Fibroblast of pulmonary artery (primary cell): ENCODE data around the gene PGAM2.

ENCODE experiments used
- DNase-seq: peaks from one replicate; pipeline ENCODE4 v3.0.0-alpha.2; 2010; ENCODE audit warnings: low read depth
- H3K4me3 ChIP-seq: replicated peaks from 2 replicates; pipeline ENCODE4 v1.5.1; 2011; ENCODE audit warnings: low read depth, mild to moderate bottlenecking, control low read depth, low read length, moderate library complexity
- CTCF ChIP-seq: IDR thresholded peaks from 2 replicates; pipeline ENCODE4 v1.5.1; 2011; ENCODE audit warnings: mild to moderate bottlenecking, control low read depth, low read length, inconsistent platforms; ENCODE audit errors: missing control alignments

The PGAM2 gene

GRCh38 chr7:44065431-44066110 lies at the start of gene PGAM2:
PGAM2 (minus strand) TSS chr7:44065567; CDS start chr7:44065529, 38 bp downstream.
- no peak for TF ChIP-seq CTCF
- DNase-seq = no peak
- H3K4me3 ChIP-seq = no peak within 1 kb of the TSS

- no peak overlapping the region for H3K4me3 ChIP-seq
- no peak for TF ChIP-seq CTCF
- no peak for DNase-seq
These were observed 49.4 kb upstream of the PGAM2 start for GRCh38 chr7:44114586-44115310.

GRCh38 chr7:44113764-44114354 lies 48.5 kb upstream of the PGAM2 start:
- no peak for DNase-seq
- H3K4me3 ChIP-seq = no peak overlapping the region

GRCh38 chr7:44112997-44113763 lies 47.8 kb upstream of the PGAM2 start:
- no peak overlapping the region for H3K4me3 ChIP-seq
- no peak for DNase-seq
- no peak for TF ChIP-seq CTCF

More at GRCh38 chr7:44113764-44114354, 48.5 kb upstream of the PGAM2 start:
- no peak for TF ChIP-seq CTCF

- no peak overlapping the region for H3K4me3 ChIP-seq
- TF ChIP-seq CTCF = no peak
- no peak for DNase-seq
These were observed 47.0 kb upstream of the PGAM2 start for GRCh38 chr7:44112231-44112996.

GRCh38 chr7:44111761-44112160 lies 46.4 kb upstream of the PGAM2 start:
- no peak for TF ChIP-seq CTCF
- no peak for DNase-seq
- no peak overlapping the region for H3K4me3 ChIP-seq
